Lower leg skin (tissue), 3 donors: ENCODE data around the gene ERC2.

Experiments used
- CTCF ChIP-seq, 3 donors: fragments of 450-650 bp; IDR thresholded peaks; one replicate each; pipeline ENCODE4 v1.5.1; 2016; ENCODE audit warnings: antibody characterized with exemption in 3 of 3, mild to moderate bottlenecking in 3 of 3, moderate library complexity in 2 of 3
- POLR2A ChIP-seq, 2 donors: fragments of 450-650 bp; IDR thresholded peaks; one replicate each; pipeline ENCODE4 v1.6.1; 2016 to 2017; ENCODE audit warnings: antibody characterized with exemption in 2 of 2, mild to moderate bottlenecking in 1 of 2, moderate library complexity in 1 of 2

GRCh38 chr3:55507808-55508207 lies 960.5 kb downstream of the ERC2 start:
- no peak for TF ChIP-seq POLR2A (IDR thresholded peaks at IDR 0.05)
- no peak for TF ChIP-seq CTCF (IDR thresholded peaks at IDR 0.05)
